HG02852 (cell line): ENCODE data around the gene SLC18B1.
A peak's percentile ranks its signal among the peaks of the same experiment; 100 is the strongest.
"Not testable (repeated sequence)": the region's sequence is repeated elsewhere in the genome, so short reads cannot be mapped to it uniquely, and the experiment has no call there.

ENCODE experiments used
- ATAC-seq: cut with Tn5 transposase; IDR thresholded peaks from one replicate; pipeline ENCODE4 v1.9.1; 2021; ENCODE audit warnings: mild to moderate bottlenecking, moderate library complexity; ENCODE audit not compliant: unreplicated experiment

SLC18B1 gene

DNA sequence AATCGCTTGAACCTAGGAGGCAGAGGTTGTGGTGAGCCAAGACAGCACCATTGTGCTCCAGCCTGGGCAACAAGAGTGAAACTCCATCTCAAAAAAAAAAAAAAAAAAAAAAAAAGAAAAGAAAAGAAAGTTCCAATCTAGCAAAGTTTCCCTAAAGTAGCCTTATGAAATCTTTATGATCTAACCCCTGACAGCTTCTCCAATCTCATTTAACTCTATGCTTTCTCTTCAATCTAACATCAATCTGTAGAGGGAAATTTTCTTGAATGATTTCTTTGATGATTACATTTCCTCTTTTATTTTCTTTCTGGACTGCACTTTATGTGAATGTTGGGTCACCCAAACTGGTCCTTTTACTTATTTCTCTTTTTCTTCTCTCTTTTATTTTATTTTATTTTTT, 2.2 kb upstream of the SLC18B1 start:
- no peak for ATAC-seq

DNA sequence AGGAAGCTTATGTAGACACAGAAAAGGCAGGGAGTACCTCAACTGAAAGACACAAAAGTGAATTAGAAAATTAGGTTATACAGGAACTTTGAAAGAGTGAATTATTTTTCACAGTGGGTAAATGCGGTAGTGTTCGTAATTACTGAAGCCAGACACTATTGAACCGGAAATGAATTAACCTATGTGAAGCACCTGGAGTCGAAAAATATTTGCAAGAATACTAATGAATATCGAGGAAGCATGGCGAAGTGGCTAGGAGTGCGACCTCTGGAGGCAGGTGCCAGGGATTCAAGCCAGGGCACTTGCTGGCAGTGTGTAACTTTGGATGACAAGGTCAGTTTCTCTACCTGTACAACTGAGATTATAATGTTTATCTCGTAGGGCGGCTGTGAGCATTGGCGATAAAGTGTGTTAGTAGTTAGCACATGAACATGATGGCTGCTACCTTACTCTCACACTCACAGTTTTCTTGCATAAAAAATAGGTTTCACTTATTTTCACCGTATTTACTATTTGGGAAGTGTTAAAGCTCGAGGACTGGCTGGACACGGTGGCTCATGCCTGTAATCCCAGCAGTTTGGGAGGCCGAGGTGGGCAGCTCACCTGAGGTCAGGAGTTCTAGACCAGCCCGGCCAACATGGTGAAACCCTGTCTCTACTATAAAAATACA, 567 bp upstream of the SLC18B1 start:
- ATAC-seq = peak; percentile 75

DNA sequence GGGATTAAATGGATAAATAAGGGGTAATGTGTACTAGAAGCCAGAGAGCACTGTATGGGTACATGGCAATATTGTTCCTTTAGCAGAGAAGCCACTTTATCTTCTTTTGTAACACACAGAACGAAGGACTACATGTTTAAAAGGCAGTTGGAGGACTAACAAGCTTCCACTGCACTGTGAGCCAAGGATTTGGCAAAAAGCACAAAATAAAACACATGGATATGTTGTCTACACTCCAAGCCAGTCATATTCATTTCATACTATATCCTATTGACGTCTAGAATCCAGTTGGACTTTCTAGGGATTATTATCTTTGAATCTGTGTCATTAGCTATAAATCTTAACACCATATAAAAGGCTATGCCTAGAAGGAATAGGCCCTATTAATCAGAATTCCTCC, 3.0 kb downstream of the SLC18B1 start:
- no peak for ATAC-seq

DNA sequence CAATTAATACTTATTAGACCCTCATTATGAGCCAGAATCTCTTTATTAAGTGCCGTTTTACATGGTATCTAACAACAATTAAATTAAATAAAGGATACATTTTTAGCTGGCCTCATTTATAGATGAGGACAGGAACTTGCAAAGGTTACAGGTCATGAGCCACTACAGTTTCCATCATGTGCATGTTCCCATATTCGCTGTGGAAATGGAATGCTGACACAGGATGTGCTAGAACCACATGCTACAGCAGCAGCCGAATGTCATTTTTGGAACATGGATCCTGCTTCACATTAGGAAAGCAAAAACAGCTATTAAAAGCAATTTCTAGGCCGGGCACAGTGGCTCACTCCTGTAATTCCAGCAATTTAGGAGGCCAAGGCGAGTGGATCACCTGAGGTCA, 5.9 kb downstream of the SLC18B1 start:
- no peak for ATAC-seq

DNA sequence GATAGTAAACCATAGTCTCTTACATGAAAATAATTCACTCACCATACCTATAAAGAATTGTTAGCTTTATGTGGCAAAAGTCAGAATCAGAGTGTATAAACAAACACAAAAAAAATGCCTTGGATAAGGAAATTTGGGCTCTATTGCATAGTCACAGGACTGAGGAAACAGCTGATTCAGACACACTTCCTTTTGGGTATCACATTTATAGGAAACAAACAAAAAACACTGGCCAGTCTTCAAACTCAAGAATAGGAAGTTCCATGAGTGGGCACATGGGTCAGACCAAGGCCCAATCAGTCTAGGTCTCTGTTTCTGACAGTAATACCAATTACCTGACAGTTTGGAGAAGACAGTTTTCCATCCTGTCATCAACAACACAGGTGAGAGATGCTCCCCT, 8.0 kb downstream of the SLC18B1 start:
- ATAC-seq = no peak

DNA sequence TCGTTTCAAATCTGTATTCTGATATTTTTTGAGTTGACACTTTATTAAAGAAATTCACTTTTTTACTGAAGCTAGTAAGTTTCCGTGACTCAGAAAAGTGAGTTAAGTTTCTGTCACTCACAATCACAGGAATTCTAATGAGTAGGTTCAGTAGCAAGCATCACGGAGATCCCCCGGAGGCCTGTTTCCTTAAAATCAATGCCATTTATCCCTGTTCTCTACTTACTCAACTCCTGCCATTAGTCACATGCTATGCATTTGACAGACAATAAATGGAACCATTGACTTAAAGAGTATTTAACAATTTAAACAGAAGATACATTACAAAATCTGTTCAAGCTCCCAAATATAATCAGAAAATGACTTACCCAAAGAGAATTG, 9.1 kb downstream of the SLC18B1 start:
- no peak for ATAC-seq

DNA sequence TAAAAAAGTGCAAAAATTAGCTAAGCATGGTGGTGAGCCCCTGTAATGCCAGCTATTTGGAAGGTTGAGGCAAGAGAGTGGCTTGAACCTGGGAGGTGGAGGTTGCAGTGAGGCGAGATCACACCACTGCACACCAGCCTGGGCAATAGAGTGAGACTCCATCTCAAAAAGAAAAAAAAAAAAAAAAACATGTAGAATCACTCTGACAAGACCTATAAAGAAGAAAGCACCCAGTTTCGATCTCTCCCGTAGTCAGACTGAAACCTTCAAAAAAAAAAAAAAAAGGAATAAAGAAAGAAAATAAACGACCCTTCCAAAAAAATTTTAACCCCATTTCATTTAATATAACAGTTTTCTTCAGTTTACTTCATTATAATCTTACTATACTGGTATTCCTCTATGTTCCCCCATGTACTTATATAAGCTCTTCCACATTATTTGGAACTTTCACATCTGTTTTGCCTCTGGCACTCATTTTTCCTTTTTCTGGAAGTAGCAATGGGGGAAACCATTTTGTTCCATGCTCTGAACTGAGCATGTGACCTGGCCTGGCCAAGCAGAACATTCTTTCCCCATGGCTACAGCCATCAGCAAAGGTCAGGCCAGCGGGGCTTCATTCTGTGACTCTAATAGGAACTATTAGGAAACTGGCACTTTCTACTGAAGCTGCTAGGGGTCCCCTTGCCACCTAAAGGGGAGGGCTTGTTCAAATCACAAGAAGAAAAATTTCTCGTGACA, 9.6 kb downstream of the SLC18B1 start:
- peak; percentile 75 for ATAC-seq

DNA sequence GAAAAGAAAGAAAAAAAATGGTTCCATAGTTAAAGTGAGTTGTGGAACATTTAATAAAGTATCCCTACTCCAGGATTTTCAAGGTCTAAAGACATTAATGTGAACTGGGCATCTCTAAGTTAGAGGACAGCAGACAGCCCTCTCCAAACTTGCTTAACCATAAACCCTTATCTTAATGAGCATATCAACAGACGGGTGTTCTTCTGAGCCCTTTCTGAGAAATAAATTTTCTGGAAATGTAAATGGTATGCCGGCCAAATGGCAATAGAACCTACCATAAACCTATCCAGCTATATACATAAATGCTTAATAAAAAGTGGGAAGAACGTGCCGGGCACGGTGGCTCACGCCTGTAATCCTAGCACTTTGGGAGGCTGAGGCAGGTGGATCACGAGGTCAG, 12.5 kb downstream of the SLC18B1 start:
- ATAC-seq = no peak

DNA sequence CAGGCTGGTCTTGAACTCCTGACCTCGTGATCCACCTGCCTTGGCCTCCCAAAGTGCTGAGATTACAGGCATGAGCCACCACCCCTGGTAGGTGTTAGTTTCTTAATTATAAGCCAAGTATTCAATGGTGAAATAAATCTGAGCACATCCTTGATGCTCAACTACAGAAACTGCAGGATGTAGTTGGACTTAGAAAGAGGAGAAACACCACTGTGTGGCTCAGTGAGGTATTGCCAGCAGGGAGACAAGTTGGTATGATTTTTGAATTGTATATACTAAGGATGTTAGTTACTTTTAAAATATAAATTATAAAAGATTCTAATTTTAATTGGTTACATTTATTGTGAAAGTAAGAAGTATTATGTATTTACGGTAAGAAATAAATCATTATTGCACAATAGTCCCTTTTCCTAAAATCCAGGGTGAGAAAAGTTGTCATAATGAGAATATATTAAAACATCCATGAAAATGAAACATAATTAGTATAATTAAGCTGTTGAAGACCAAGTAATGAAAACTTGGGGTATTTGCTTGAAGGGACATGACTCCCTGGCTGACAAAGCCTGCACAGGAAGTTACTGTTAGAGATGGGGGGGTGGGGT, 17.6 kb downstream of the SLC18B1 start:
- no peak for ATAC-seq

DNA sequence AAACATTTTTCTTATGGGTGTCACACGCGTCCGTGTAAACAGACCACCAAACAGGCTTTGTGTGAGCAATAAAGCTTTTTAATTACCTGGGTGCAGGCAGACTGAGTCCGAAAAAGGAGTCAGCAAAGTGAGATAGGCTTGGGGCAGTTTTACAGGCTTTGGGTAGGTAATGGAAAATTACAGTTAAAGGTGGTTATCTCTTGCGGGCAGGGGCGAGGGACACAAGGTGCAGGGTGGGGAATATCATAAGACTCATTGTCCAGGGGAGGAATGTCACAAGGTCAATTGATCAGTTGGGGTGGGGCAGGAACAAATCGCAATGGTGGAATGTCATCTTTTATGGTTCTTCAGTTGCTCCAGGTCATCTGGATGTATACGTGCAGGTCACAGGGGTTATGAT, 20.6 kb downstream of the SLC18B1 start:
- ATAC-seq = not testable (repeated sequence)

DNA sequence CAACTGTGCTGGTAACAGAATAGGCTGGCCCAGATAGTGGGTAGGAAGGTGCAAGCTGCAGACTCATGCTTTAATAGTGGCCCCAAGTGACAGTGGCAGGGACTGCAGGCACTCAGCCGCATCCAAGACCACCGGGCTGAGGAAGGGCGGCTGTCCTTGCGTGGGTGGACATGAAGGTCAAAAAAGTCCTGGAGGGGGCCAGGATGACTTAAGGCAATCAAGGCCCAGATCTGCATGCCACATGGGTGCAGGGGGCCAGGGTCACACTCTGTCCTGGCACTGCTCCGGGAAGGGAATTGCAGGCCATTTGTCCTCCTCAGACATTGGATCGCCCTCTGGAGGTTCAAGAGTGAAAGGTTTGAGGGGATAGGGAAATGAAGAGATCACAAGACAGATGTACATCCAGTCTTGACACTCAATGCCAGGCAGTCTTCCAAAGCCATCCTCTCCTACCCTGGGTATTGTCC, 30.4 kb downstream of the SLC18B1 start:
- peak; percentile 75 for ATAC-seq

DNA sequence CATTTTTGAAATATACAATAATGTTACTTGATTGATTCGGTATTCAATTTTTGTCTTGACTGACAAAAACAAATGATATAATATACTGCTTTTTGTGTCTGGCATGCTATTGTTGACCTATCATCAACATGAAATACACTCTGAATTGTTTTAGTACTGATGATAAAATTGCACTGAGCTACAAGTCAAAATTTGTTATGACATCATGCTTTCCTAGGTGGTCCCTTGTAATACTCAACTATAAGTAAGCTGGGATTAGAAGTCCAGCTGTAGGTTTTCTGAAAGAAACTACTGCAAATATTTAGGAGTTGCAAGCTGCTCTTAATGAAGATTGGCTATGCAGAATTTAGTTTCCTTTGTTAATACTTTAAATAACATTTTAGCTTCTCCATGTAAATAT, 32.9 kb downstream of the SLC18B1 start:
- no peak for ATAC-seq

DNA sequence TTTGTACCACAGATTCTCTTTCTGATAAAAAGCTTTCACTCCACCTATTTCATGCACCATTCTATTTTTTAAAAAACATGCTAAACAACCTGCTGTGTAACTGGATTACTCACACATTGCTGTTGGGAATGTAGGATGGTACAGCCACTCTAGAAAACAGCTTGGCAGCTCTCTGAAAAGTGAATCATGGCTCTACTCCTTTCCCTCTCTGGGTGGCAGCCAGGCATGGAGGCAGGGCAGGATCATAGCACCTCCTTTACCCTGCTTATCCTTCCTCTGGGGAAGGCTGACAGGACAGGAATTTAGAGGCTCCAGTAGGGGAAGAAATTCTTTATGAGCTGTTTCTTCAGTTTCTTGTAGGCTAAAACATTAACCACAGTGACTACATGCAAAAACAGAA, 34.1 kb downstream of the SLC18B1 start:
- no peak for ATAC-seq

DNA sequence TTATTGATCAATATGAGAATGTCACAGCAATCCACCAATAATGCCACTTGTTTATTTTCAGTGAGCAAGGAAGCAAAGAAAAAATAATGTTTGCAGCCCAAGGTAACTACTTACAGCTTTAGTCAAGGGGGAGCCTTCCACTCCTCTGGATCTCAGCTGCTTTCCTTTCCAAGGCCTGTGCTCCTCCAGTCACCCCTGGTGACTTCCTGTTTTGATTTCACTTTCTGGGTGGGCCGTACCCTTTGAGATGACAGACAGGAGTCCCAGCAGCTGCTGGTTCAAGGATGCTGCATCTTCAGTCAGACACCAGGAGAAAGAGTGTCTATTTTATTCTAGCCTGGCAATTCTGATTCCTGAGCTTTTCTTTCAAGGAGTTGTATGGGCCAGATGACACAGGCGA, 35.2 kb downstream of the SLC18B1 start:
- ATAC-seq = peak; percentile 94

DNA sequence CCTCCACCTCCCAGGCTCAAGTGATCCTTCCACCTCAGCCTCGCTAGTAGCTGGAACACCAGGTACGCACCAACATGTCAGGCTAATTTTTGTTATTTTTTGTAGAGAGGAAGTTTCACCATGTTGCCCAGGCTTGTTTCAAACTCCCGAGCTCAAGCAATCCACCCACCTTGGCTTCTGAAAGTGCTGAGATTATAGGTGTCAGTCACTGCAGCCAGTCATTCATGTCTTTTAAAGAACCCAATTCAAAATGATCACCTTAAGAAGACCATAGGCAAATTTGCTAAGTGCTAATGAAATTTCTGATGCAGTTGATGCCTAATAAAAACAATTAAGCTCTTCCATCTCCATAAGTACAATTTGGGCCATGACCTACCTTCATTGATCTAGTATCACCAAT, 38.2 kb downstream of the SLC18B1 start:
- ATAC-seq = peak; percentile 29

DNA sequence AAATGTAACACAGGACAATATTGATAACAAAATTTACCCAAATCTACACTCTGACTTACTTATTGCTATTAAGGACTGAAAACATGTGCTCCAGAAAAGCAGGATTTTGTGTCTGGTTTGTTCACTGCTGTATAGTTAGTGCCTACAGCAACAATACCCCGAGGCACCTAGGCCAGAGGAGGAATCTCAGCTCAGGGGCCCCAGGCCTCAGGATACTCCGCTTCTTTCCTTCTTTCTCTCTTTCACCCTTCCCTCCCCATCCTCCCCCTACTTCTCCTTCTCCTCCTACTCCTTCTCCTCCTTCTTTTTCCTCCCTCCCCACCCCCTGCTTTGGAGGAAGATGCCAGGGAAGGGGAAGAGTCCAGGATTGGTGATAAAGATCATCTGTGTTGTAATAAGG, 39.7 kb downstream of the SLC18B1 start:
- ATAC-seq = no peak

DNA sequence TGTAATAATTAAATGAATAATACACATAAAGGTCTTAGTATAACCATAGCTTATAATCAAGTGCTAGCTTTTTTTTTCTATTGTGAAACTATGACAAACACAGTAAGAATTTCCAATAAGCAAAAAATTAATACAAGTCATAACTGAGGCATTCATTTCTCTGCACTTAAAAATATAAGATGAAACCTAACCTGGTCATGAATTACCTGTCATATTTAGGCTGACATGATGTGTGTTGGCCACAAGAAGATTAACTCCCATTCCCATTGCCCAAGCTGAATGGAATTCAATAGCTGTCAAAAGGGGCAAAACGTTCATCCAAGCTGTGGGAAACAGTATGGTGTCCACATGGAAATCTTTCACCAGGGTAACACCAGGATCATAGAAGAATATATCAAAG, 46.2 kb downstream of the SLC18B1 start:
- ATAC-seq = no peak

DNA sequence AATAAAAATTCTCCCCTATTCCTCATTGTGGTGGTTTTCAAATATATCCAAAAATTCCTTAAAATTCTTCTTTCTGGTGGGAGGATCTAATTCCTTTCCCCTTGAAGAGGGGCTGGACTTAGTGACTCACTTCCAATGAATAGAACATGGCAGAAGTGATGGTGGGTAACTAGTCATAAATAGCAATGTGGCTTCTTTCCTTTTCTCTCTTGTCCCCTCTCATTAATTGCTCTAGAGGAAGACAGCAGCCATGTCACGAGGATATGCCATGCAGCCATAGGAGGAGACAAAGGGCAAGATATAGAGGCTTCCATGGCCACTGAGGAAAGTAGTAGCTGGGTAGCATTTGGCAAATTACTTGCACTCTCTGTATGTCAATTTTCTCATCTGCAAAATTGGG, 46.6 kb downstream of the SLC18B1 start:
- ATAC-seq = no peak

DNA sequence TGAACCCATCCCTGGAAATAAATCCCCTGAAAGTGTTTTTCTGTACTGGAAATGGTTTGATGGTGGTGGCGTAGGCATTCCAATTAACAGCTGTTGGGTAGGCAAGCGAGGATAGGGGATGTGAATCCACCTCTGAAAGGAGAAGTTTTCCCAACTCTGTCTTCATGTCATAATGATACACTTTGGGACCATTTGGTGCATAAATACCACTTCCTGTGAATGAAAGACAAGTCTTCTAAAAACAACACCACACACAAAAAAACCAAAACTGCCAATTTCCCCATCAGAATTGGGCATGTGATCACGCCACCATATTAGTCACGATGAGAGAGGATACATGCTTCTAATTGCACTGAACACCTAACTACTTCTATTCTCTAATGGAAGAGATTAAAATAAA, 47.1 kb downstream of the SLC18B1 start:
- peak; percentile 42 for ATAC-seq

DNA sequence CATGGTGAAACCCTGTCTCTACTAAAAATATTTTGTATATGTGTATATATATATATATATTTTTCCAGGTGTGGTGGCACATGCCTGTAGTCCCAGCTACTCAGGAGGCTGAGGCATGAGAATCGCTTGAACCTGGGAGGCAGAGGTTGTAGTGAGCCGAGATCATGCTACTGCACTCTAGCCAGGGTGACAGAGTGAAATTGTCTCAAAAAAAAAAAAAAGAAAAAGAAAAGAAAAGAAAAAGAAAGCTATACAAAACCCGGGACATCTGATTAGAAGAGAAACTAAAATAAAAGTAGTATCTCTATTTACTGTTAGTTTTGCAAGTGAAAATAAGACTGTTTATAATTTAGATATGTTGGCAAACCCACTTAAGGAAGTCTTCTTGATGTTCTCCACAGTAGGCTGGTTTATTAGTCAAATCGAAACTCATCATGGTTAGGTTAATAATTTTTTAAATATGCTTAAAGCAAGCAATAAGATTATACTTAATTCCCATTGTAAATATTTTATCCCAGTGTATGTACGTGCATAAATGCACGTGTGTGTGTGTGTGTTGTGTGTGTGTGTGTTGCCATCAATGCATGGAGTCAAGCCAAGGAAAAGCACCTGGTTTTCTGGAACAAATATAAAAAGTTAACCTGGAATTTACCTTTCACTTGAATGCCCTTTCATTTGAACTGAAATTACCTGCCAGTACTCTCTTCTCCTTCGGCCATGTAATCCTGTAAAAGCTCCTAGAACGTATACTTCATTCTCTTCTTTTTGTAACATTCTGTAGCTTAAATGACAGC, 47.8 kb downstream of the SLC18B1 start:
- ATAC-seq = peak; percentile 75

DNA sequence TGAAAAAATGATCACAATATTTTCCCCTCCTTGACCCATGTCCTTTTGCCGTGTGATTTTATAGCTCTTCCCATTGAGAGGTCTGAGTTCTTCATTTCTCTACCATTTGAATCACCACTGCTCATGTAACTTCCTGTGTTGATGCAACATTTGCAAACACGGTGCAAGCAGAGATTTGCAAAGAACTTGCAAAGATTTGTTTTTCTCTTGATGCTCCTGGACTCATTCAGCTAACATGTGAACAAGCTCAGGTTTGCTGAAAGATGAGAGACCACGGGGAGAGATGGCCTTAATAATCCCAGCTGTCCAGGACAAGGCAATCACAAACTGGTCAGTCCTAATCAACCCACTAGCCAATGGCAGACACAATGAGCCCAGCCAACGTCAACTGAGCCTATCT, 49.3 kb downstream of the SLC18B1 start:
- ATAC-seq = no peak
